Measurements from ENCODE around the gene PCDH10. TPM values are rescaled to one million over a fixed set of nuclear protein-coding genes. Genes with fewer than 3 reads are reported as not detected.
"Not testable (repeated sequence)": the region's sequence is repeated elsewhere in the genome, so short reads cannot be mapped to it uniquely, and the experiment has no call there.

The PCDH10 gene
- total RNA-seq, 2 experiments from 2014 or later = not detected

- no peak for DNase-seq
- ATAC-seq = no peak
- no peak overlapping the region for H3K4me3 Mint-ChIP-seq
- H3K36me3 Mint-ChIP-seq = no peaks in the 10 kb centered on the region
- CTCF ChIA-PET = no interaction called here
- no peak overlapping the region for H3K27ac Mint-ChIP-seq
- H3K9me3 Mint-ChIP-seq (ENCODE audit: low read depth) = peaks cover 10% of the 10 kb centered on the region
- no peaks in the 10 kb centered on the region for H3K27me3 Mint-ChIP-seq
- H3K4me1 Mint-ChIP-seq = no peaks in the 10 kb centered on the region
These were observed 84.8 kb downstream of the PCDH10 start for GRCh38 chr4:133233922-133234321.

- H3K4me1 Mint-ChIP-seq, ATAC-seq, CTCF ChIA-PET, H3K36me3 Mint-ChIP-seq, H3K27me3 Mint-ChIP-seq, H3K27ac Mint-ChIP-seq, DNase-seq, H3K4me3 Mint-ChIP-seq: not testable (repeated sequence)
- peaks cover 11% of the 10 kb centered on the region for H3K9me3 Mint-ChIP-seq (ENCODE audit: low read depth)
These were observed 91.4 kb downstream of the PCDH10 start for GRCh38 chr4:133240451-133240850.
